ENCODE measurements around the gene OTOS. TPM values are rescaled to one million over a fixed set of nuclear protein-coding genes. Genes with fewer than 3 reads are reported as not detected.

OTOS gene
- total RNA-seq, 2 donors from 2014 or later: not detected

GRCh38 chr2:240163844-240164574, 23.6 kb upstream of the OTOS start:
- H3K9me3 ChIP-seq: no peaks in the 10 kb centered on the region
- H3K4me3 ChIP-seq: no peak overlapping the region
- no peaks in the 10 kb centered on the region for H3K36me3 ChIP-seq (replicated peaks in 1 of 2; ENCODE audit: insufficient read depth in 1 of 2, low read depth in 2 of 2)
- 49 to 50% methylated on average over 4 of the region's 4 CpGs for WGBS, 2 donors
- ATAC-seq: no peak
- intact Hi-C loops (cut with DNase I): no loop called here
- H3K4me1 ChIP-seq: no peaks in the 10 kb centered on the region
- H3K27ac ChIP-seq: no peak overlapping the region
- no peaks in the 10 kb centered on the region for H3K27me3 ChIP-seq
- TF ChIP-seq, protein P1, sequence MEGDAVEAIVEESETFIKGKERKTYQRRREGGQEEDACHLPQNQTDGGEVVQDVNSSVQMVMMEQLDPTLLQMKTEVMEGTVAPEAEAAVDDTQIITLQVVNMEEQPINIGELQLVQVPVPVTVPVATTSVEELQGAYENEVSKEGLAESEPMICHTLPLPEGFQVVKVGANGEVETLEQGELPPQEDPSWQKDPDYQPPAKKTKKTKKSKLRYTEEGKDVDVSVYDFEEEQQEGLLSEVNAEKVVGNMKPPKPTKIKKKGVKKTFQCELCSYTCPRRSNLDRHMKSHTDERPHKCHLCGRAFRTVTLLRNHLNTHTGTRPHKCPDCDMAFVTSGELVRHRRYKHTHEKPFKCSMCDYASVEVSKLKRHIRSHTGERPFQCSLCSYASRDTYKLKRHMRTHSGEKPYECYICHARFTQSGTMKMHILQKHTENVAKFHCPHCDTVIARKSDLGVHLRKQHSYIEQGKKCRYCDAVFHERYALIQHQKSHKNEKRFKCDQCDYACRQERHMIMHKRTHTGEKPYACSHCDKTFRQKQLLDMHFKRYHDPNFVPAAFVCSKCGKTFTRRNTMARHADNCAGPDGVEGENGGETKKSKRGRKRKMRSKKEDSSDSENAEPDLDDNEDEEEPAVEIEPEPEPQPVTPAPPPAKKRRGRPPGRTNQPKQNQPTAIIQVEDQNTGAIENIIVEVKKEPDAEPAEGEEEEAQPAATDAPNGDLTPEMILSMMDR (IDR thresholded peaks at IDR 0.05): no peak
- no peak for TF ChIP-seq POLR2A (IDR thresholded peaks at IDR 0.05)
- DNase-seq: no peak

DNA sequence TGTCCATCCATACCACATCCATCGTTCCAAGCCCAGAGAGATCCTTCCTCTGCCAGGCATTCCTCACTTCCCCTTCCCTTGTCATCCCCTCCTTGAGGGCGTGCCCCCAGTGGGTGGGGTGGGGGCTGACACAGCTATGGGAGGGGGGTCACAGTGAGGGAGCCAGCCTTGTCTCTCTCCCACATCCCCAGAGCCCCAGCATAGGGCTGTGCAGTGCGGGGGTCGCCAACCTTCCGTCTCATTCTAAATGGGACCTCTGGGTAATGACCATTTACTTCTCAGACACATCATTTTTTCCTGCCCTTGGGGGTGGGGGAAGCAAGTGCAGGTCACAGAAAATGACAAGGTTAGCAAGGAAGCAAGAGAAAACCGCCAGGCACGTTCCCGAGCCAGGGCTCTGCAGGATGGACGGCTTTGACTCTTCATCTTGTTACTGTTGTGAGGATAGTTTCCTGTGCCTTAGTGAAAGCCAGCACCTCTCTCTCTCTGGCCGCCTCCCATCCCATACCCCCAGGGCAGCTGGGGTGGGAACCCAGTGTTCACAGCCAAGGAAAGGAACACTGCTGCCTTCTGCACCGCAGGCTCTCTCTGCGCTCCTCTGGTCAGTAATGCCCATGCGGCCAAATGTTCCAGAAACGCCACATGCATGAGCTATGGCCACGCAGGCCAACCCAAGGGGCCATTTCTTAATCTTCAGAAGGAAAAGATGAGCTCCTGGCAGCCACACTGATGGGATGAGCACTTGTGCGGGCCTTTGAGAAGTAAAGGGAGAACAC, 22.7 kb upstream of the OTOS start:
- no peaks in the 10 kb centered on the region for H3K4me1 ChIP-seq
- ATAC-seq (no peak), DNase-seq (no peak)
- H3K27me3 ChIP-seq: no peaks in the 10 kb centered on the region
- H3K36me3 ChIP-seq (replicated peaks in 1 of 2; ENCODE audit: insufficient read depth in 1 of 2, low read depth in 2 of 2): no peaks in the 10 kb centered on the region
- H3K9me3 ChIP-seq: no peaks in the 10 kb centered on the region
- TF ChIP-seq POLR2A (IDR thresholded peaks at IDR 0.05): no peak
- TF ChIP-seq, protein P1 (IDR thresholded peaks at IDR 0.05): no peak
- H3K27ac ChIP-seq: no peak overlapping the region
- intact Hi-C loops (cut with DNase I): no loop called here
- 56 to 57% methylated on average over 12 to 16 of the region's 16 CpGs for WGBS, 2 donors
- no peak overlapping the region for H3K4me3 ChIP-seq

DNA sequence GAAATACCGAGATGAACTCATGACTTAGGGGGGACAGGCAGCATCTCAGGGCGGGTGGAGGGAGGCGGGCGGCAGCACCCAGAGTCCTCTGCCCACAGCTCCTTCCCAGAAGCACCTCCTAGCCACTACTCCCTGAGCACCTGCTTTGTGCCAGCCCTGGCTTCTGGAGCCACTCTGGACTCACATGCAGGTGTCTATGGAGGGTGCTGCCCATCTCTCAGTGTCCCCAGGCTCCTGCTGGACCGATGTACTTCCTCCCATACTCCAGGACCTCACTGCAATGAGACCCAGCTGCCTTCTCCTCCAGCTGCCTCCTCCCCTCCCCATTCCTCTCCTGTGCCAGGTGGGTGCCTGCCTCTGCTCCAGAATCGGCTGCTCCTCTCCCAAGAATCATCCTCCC, 22.1 kb upstream of the OTOS start:
- no peaks in the 10 kb centered on the region for H3K27me3 ChIP-seq
- DNase-seq: no peak

DNA sequence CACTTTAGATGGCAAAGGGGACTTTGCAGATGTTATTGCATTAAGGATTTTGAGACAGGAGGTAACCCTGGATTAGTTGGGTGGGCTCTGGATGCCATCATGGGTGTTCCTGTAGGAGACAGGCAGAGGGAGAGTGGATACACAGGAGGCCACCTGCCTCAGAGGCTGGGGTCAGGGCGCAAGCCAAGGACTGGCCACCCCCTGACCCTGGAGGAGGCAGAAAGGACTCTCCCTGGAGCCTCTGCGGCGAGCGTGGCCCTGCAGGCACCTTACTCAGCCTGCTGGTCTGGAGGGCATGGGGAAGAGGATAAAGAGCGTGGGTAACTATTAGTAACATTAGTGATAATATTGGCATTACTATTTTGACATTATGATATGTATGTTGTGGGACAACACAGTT, 21.6 kb upstream of the OTOS start:
- 60 to 68% methylated on average over 5 of the region's 5 CpGs for WGBS, 2 donors
- no peaks in the 10 kb centered on the region for H3K9me3 ChIP-seq
- H3K27ac ChIP-seq: no peak overlapping the region
- TF ChIP-seq POLR2A (IDR thresholded peaks at IDR 0.05): no peak
- no peak overlapping the region for H3K4me3 ChIP-seq
- H3K27me3 ChIP-seq: no peaks in the 10 kb centered on the region
- intact Hi-C loops (cut with DNase I): no loop called here
- no peaks in the 10 kb centered on the region for H3K4me1 ChIP-seq
- DNase-seq (no peak), ATAC-seq (no peak)
- H3K36me3 ChIP-seq (replicated peaks in 1 of 2; ENCODE audit: insufficient read depth in 1 of 2, low read depth in 2 of 2): no peaks in the 10 kb centered on the region

More for the DNA sequence above, 22.1 kb upstream of the OTOS start:
- Histone ChIP-seq H3K36me3 (replicated peaks in 1 of 2; ENCODE audit: insufficient read depth in 1 of 2, low read depth in 2 of 2) (no peaks in the 10 kb centered on the region), H3K4me3 (no peak overlapping the region), H3K27ac (no peak overlapping the region), H3K4me1 (no peaks in the 10 kb centered on the region), H3K9me3 (no peaks in the 10 kb centered on the region)
- no peak for ATAC-seq
- WGBS, 2 donors: 42 to 52% methylated on average over 6 of the region's 6 CpGs
- intact Hi-C loops (cut with DNase I): no loop called here
- TF ChIP-seq, protein P1 (IDR thresholded peaks at IDR 0.05): no peak

DNA sequence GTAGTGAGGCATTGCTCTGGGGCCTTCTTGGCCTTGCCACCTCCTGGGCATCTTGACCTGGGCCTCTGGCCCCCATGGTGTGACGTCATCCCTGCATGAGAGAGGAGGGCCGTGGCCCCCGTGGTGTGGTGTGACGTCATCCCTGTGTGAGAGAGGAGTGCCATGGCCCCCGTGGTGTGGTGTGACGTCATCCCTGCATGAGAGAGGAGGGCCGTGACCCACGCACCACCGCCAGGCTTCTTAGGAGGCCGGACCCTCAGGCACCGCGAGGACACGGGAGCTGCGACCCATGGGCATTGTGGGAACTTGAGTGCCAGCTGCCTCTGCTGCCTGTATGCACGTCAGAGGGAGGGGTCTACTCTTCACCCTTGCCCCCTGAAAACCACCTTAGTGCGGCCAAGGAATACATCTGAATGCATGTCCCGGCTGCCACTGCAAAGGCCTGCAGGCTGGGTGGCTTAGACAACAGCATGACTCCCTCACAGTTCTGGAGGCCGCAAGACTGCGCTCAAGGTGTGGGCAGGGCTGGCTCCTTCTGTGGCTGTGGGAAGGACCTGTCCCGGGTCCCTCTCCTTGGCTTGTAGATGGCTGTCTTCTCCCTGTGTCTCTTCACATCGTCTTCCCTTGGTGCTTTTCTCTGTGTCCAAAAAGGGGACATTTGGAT, 20.8 kb upstream of the OTOS start:
- no peaks in the 10 kb centered on the region for H3K9me3 ChIP-seq
- intact Hi-C loops (cut with DNase I): no loop called here
- TF ChIP-seq, protein P1 (IDR thresholded peaks at IDR 0.05): no peak
- TF ChIP-seq POLR2A (IDR thresholded peaks at IDR 0.05): no peak
- no peaks in the 10 kb centered on the region for H3K36me3 ChIP-seq (replicated peaks in 1 of 2; ENCODE audit: insufficient read depth in 1 of 2, low read depth in 2 of 2)
- no peak overlapping the region for H3K27ac ChIP-seq
- no peaks in the 10 kb centered on the region for H3K27me3 ChIP-seq
- 69 to 76% methylated on average over 9 to 21 of the region's 21 CpGs for WGBS, 2 donors
- no peak for DNase-seq
- H3K4me3 ChIP-seq: no peak overlapping the region
- ATAC-seq: no peak
- H3K4me1 ChIP-seq: no peaks in the 10 kb centered on the region
